Heart right ventricle (tissue), 16 donors: ENCODE results near the gene ZNF821. TPM values are rescaled to one million over a fixed set of nuclear protein-coding genes. Genes with fewer than 3 reads are reported as not detected.

Experiments used
- ATAC-seq, 8 donors: fragments of 200-7000 bp; cut with Tn5 transposase; one replicate each; pipeline ENCODE4 v1.9.1; 2020; ENCODE audit warnings: mild to moderate bottlenecking in 8 of 8, moderate library complexity in 8 of 8, moderate number of reproducible peaks in 1 of 8
- DNase-seq, 2 donors: peaks; one replicate each; pipeline ENCODE4 v3.0.0-alpha.2; 2020
- H3K27ac ChIP-seq, 10 donors: fragments of 200-600 bp; sonication (generic) in 2 of 10; one replicate each; pipeline versions ENCODE4 v1.5.0 to v1.8.0; 2020 to 2022; ENCODE audit warnings: mild to moderate bottlenecking in 3 of 10
- H3K27me3 ChIP-seq, 7 donors: fragments of 200-600 bp; one replicate each; pipeline ENCODE4 v1.8.0; 2021 to 2022; ENCODE audit warnings: mild to moderate bottlenecking in 2 of 7
- H3K36me3 ChIP-seq, 9 donors: fragments of 200-600 bp; sonication (generic) in 1 of 9; one replicate each; pipeline versions ENCODE4 v1.5.0 to v1.8.0; 2020 to 2022; ENCODE audit warnings: mild to moderate bottlenecking in 2 of 9
- H3K4me1 ChIP-seq, 9 donors: fragments of 200-600 bp; sonication (generic) in 1 of 9; one replicate each; pipeline versions ENCODE4 v1.5.0 to v1.8.0; 2020 to 2022; ENCODE audit warnings: mild to moderate bottlenecking in 4 of 9
- H3K4me3 ChIP-seq, 10 donors: fragments of 200-600 bp; sonication (generic) in 2 of 10; one replicate each; pipeline versions ENCODE4 v1.5.0 to v1.8.0; 2020 to 2022; ENCODE audit warnings: mild to moderate bottlenecking in 7 of 10, moderate library complexity in 2 of 10
- H3K9me3 ChIP-seq, 11 donors: fragments of 200-600 bp in 10 of 11; sonication (generic) in 2 of 11; one replicate each; pipeline versions ENCODE4 v1.5.0 to v1.8.0; 2013 to 2022; ENCODE audit warnings: mild to moderate bottlenecking in 2 of 11, control low read depth in 1 of 11, moderate library complexity in 1 of 11
- WGBS, 2 donors: extraction: QIAGEN DNeasy Blood & Tissue Kit; methylation state at CpG; one replicate each; pipeline ENCODE4 v1.1.7; 2013; ENCODE audit warnings: inconsistent platforms in 1 of 2; 5-methylcytosine and 5-hydroxymethylcytosine counted together
- intact Hi-C, 10 donors: fragments of 100-400 bp; cut with DNase I; formaldehyde crosslinking; loops; one replicate each; pipeline versions ENCODE4 v1.11.1 to v1.14.2; 2022
- long read RNA-seq, 3 donors: library from polyadenylated mRNA; unstranded; transcript quantifications; one replicate each; pipeline ENCODE4 v2.0.0, GENCODE V29; 2020 to 2021
- polyA plus RNA-seq, 2 donors: library from polyadenylated mRNA; stranded (reverse); fragments of 200-250 nt; gene quantifications; one replicate each; pipeline ENCODE4 v1.2.3, GENCODE V29; 2013
- total RNA-seq, 10 donors: library from RNA; stranded (reverse); fragmentation: NEBNext Ultra II Directional in 3 of 10; extraction: Animal tissue kit (Norgen Biotek cat#: 25700) in 3 of 10; gene quantifications; one replicate each; pipeline versions ENCODE4 v1.2.1 to v1.2.4, GENCODE V29; 2021 to 2023
- TF ChIP-seq, protein P1 (sequence below), 9 donors: fragments of 200-600 bp; sonication (generic) in 2 of 9; IDR thresholded peaks; one replicate each; pipeline versions ENCODE4 v1.5.0 to v1.8.0; 2021 to 2022; ENCODE audit warnings: antibody characterized with exemption in 9 of 9, mild to moderate bottlenecking in 5 of 9, moderate library complexity in 1 of 9
- donor health status: Arrhythmogenic right ventricular cardiomyopathy.
- donor health status: ischemic (EF 13 %, LVEDD 7.1; RV severe dilation, severe dysfunction).
- donor health status: healthy with polysubstance abuse.
- donor health status: DM: no; HTN: yes; CAD: no.
- donor health status: DM: no; HTN: no; CAD: no.
- donor health status: ischemic (EF 25% LVEDD 6.9; RV normal size, moderate dysfunction).
- donor health status: ischemic (EF 25% LVEDD 5.7; RV mildly dilated, moderate dysfunction).
- donor health status: healthy.
- donor health status: DM: yes; HTN: yes; CAD: no.
- donor health status: Ischemic cardiomyopathy.
- donor health status: ischemic (EF 35%, LVEDD 5.7; RV mildly dilated, moderate dysfunction).
- donor health status: nonischemic (EF 11% LVEDD 7.7; RV severe dilation, severe dysfunction).
- donor health status: DM: yes; HTN: yes; CAD: no.
- donor health status: PGD.
- donor health status: ischemic (EF 29% LVEDD 5.4; RV normal size, mild dysfunction).
- donor health status: nonischemic (EF 23%, LVEDD 6.1; RV moderate dilation, normal function).

Gene ZNF821, protein sequence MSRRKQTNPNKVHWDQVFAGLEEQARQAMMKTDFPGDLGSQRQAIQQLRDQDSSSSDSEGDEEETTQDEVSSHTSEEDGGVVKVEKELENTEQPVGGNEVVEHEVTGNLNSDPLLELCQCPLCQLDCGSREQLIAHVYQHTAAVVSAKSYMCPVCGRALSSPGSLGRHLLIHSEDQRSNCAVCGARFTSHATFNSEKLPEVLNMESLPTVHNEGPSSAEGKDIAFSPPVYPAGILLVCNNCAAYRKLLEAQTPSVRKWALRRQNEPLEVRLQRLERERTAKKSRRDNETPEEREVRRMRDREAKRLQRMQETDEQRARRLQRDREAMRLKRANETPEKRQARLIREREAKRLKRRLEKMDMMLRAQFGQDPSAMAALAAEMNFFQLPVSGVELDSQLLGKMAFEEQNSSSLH
- total RNA-seq (1 to 10 TPM; 2.2 to 7.8 (median 3.5) TPM), polyA plus RNA-seq (1 to 10 TPM; 3.5 to 3.6 TPM)
- long read RNA-seq, donor 1, partial matches to known transcripts, result 0 of 2 reads
- long read RNA-seq, donor 1, other reads (novel, unspliced or antisense), result 1 of 2 reads
- long read RNA-seq, donor 2, partial matches to known transcripts, result 2 of 10 reads
- long read RNA-seq, donor 2, other reads (novel, unspliced or antisense), result 4 of 10 reads
- long read RNA-seq, donor 3, partial matches to known transcripts, result 0 of 11 reads
- long read RNA-seq, donor 3, other reads (novel, unspliced or antisense), result 8 of 11 reads

DNA sequence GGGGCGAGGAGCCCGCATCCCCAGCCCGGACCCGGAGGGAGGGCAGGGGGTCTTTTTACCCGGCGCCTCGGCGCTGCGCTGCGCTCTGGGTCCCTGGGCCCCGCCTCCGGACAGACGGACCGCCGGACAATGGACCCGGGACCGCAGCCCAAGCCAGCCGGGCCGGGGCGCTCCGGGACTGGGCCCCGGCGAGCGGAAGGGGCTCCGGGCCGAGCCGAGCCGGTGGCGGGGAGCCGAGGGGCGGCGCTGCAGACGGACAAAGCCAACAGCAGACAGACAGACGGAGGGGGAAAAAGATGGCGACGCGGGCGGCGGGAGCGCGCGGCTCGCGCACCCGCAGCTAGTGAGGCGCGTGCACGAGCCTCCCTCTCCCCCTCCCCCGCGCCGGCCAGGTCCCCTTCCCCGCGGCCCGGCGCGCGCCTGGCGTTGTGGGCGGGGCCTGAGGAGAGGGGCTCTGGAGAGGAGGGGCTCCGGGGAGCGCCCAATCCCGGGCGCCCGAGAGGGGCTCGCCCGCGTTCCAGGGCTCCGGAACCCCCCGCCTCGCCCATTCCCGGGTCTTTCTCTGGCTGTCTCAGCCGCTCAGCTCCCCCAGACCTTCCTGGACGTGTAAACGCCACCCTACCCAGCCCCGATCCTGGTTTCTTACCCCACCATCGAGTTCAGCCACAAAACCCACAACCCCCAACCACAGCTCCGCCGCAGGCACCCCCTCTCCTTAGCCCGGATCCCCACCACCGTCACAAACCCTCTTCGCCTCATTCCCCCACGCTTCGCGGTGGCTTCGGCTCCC is at the start of gene ZNF821:
Gene ZNF821 (minus strand): TSS at position 334 of the 790 bp plus-strand sequence. CDS start 4,236 bp downstream, outside the sequence.
- TF ChIP-seq, protein P1, sequence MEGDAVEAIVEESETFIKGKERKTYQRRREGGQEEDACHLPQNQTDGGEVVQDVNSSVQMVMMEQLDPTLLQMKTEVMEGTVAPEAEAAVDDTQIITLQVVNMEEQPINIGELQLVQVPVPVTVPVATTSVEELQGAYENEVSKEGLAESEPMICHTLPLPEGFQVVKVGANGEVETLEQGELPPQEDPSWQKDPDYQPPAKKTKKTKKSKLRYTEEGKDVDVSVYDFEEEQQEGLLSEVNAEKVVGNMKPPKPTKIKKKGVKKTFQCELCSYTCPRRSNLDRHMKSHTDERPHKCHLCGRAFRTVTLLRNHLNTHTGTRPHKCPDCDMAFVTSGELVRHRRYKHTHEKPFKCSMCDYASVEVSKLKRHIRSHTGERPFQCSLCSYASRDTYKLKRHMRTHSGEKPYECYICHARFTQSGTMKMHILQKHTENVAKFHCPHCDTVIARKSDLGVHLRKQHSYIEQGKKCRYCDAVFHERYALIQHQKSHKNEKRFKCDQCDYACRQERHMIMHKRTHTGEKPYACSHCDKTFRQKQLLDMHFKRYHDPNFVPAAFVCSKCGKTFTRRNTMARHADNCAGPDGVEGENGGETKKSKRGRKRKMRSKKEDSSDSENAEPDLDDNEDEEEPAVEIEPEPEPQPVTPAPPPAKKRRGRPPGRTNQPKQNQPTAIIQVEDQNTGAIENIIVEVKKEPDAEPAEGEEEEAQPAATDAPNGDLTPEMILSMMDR (IDR thresholded peaks at IDR 0.05), result peak in 7 of 9 donors; percentile 20 to 71 (median 49)
- peaks cover 0 to 26% (median 0%) of the 10 kb centered on the region in 9 donors for H3K36me3 ChIP-seq
- peak within 1 kb of the TSS; percentile 87 to 94 (median 92) for H3K27ac ChIP-seq
- WGBS, 2 donors, result 0% methylated on average over 70 to 82 of the region's 85 CpGs
- intact Hi-C loops, result loop anchor here in 9 of 10 donors (1.0 to 10.0 kb wide), 9 partner anchors 37 to 211 kb away; partner anchors contain the start of genes AP1G1 (in 3 of the 9), ATXN1L (in 1 of the 9), DHX38 (in 1 of the 9) and TXNL4B (in 1 of the 9)
- peak within 1 kb of the TSS; percentile 71 to 99 (median 95) for H3K4me3 ChIP-seq
- no peaks in the 10 kb centered on the region for H3K27me3 ChIP-seq
- ATAC-seq (peak; percentile 87 to 94 (median 91)), DNase-seq (peak; percentile 80 to 81)
- no peaks in the 10 kb centered on the region for H3K9me3 ChIP-seq
- peaks cover 0 to 47% (median 18%) of the 10 kb centered on the region in 9 donors for H3K4me1 ChIP-seq

DNA sequence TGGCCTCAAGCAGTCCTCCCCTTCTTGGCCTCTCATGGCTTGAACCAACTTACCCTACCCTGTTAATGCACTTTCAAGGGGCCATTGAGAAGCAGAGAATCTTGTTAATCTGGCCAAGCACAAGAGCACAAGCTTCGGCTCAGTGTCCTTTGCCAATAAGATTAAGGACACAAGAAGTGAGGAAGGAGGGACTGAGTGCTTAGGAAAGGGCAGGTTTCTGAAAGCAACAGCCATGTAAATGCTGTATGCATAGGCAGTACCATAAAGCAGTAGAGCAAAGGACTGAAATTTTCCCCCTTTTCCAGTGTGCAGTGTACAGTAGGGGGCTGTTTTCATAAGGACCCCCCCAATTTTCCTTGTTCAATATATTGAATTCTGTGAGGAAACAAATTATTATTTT is 49.0 kb upstream of the ZNF821 start:
- no peaks in the 10 kb centered on the region for H3K27me3 ChIP-seq
- TF ChIP-seq, protein P1 (IDR thresholded peaks at IDR 0.05), result no peak
- DNase-seq, result no peak
- peaks cover 10 to 58% (median 41%) of the 10 kb centered on the region in 9 donors for H3K4me1 ChIP-seq
- H3K4me3 ChIP-seq, result no peak overlapping the region
- intact Hi-C loops, result loop anchor here in 2 of 10 donors (5.0 kb wide), 1 partner anchor 36 kb away; the partner anchor contains the start of gene IST1 (in 2 of the 2)
- no peak for ATAC-seq
- 54 to 65% methylated on average over 1 of the region's 1 CpG for WGBS, 2 donors
- H3K36me3 ChIP-seq, result peaks cover 0 to 77% (median 18%) of the 10 kb centered on the region in 9 donors
- H3K9me3 ChIP-seq, result no peaks in the 10 kb centered on the region
- H3K27ac ChIP-seq, result no peak overlapping the region

DNA sequence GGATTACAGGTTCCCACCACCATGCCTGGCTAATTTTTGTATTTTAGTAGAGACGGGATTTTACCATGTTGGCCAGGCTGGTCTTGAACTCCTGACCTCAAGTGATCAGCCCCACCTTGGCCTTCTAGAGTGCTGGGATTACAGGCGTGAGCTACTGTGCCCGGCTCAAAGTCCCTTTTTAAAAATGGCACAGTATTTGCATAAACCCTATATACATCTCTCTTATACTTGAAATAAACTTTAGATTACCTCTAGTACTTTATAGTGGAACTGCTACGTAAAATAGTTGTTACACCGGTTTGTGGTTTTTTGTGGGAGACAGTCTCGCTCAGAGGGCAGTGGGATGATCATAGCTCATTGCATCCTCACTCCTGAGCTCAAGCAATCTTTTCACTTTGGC is 47.6 kb upstream of the ZNF821 start:
- Histone ChIP-seq H3K4me3 (no peak overlapping the region), H3K4me1 (peaks cover 20 to 72% (median 55%) of the 10 kb centered on the region in 9 donors), H3K27me3 (no peaks in the 10 kb centered on the region), H3K36me3 (peaks cover 0 to 92% (median 23%) of the 10 kb centered on the region in 9 donors), H3K9me3 (no peaks in the 10 kb centered on the region), H3K27ac (peak overlapping the region in 1 of 10 donors; percentile 21)
- no peak for ATAC-seq
- TF ChIP-seq, protein P1 (IDR thresholded peaks at IDR 0.05), result no peak
- intact Hi-C loops, result loop anchor here in 2 of 10 donors (5.0 kb wide), 1 partner anchor 34 kb away; the partner anchor contains the start of gene IST1 (in 2 of the 2)
- WGBS, 2 donors, result 92 to 95% methylated on average over 6 of the region's 6 CpGs
- DNase-seq, result no peak
